ENCODE data around the gene TRDMT1. TPM values are rescaled to one million over a fixed set of nuclear protein-coding genes. Genes with fewer than 3 reads are reported as not detected.
A peak's percentile ranks its signal among the peaks of the same experiment; 100 is the strongest.

TRDMT1 gene
- total and polyA plus RNA-seq, 2 donors (not counting 1 experiment from before 2014, with no cell fraction given): 5.8 to 7.0 TPM

GRCh38 chr10:17209881-17210280, 8.4 kb upstream of the TRDMT1 start:
- Histone ChIP-seq H3K4me3 (replicated peaks in 1 of 4; ENCODE audit: control extremely low read depth in 1 of 4, insufficient read depth in 1 of 4, low read depth in 3 of 4, low read length in 4 of 4) (peak overlapping the region in 1 of 4 experiments; percentile 3), H2AFZ (ENCODE audit: low read length) (no peak overlapping the region), H3K9ac (ENCODE audit: insufficient read depth, low read length) (no peak overlapping the region), H3K9me3 (ENCODE audit: control insufficient read depth, insufficient read depth, low read depth, low read length) (no peaks in the 10 kb centered on the region), H4K20me1 (ENCODE audit: control insufficient read depth, extremely low read depth, insufficient read depth, low read length) (no peaks in the 10 kb centered on the region), H3K4me2 (ENCODE audit: extremely low read depth, insufficient read depth, low read length) (peak overlapping the region; percentile 70), H3K79me2 (ENCODE audit: control insufficient read depth, insufficient read depth, low read length) (no peaks in the 10 kb centered on the region), H3K36me3 (ENCODE audit: control insufficient read depth, insufficient read depth, low read length) (no peaks in the 10 kb centered on the region), H3K27me3 (ENCODE audit: control insufficient read depth, insufficient read depth, low read length) (no peaks in the 10 kb centered on the region), H3K4me1 (ENCODE audit: control insufficient read depth, extremely low read depth, insufficient read depth, low read length) (peaks cover 22% of the 10 kb centered on the region), H3K27ac (ENCODE audit: insufficient read depth, low read length) (peak overlapping the region; percentile 22)
- DNase-seq (ENCODE audit: low read depth in 2 of 2): peak in 1 of 2 donors; percentile 63
- TF ChIP-seq CTCF (conservative IDR thresholded peaks at IDR 0.05 in 1 of 2, IDR thresholded peaks at IDR 0.05 in 1 of 2; ENCODE audit: low read depth in 1 of 2, low read length in 2 of 2) (no peak), EZH2 (IDR thresholded peaks at IDR 0.05; ENCODE audit: low read length, missing control alignments) (no peak)

- Histone ChIP-seq H3K4me2 (ENCODE audit: extremely low read depth, insufficient read depth, low read length) (peak overlapping the region; percentile 46), H3K4me3 (replicated peaks in 1 of 4; ENCODE audit: control extremely low read depth in 1 of 4, insufficient read depth in 1 of 4, low read depth in 3 of 4, low read length in 4 of 4) (no peak overlapping the region), H4K20me1 (ENCODE audit: control insufficient read depth, extremely low read depth, insufficient read depth, low read length) (no peaks in the 10 kb centered on the region), H3K27me3 (ENCODE audit: control insufficient read depth, insufficient read depth, low read length) (no peaks in the 10 kb centered on the region), H3K36me3 (ENCODE audit: control insufficient read depth, insufficient read depth, low read length) (no peaks in the 10 kb centered on the region), H3K79me2 (ENCODE audit: control insufficient read depth, insufficient read depth, low read length) (no peaks in the 10 kb centered on the region), H3K9me3 (ENCODE audit: control insufficient read depth, insufficient read depth, low read depth, low read length) (no peaks in the 10 kb centered on the region), H3K27ac (ENCODE audit: insufficient read depth, low read length) (peak overlapping the region; percentile 14), H3K4me1 (ENCODE audit: control insufficient read depth, extremely low read depth, insufficient read depth, low read length) (peaks cover 16% of the 10 kb centered on the region), H2AFZ (ENCODE audit: low read length) (no peak overlapping the region), H3K9ac (ENCODE audit: insufficient read depth, low read length) (no peak overlapping the region)
- DNase-seq (ENCODE audit: low read depth in 2 of 2): no peak
- no peak for TF ChIP-seq EZH2 (IDR thresholded peaks at IDR 0.05; ENCODE audit: low read length, missing control alignments)
- no peak for TF ChIP-seq CTCF (conservative IDR thresholded peaks at IDR 0.05 in 1 of 2, IDR thresholded peaks at IDR 0.05 in 1 of 2; ENCODE audit: low read depth in 1 of 2, low read length in 2 of 2)
Measured at GRCh38 chr10:17209302-17209701, 7.8 kb upstream of the TRDMT1 start.

GRCh38 chr10:17208476-17208875, 7.0 kb upstream of the TRDMT1 start:
- no peak for TF ChIP-seq CTCF (conservative IDR thresholded peaks at IDR 0.05 in 1 of 2, IDR thresholded peaks at IDR 0.05 in 1 of 2; ENCODE audit: low read depth in 1 of 2, low read length in 2 of 2)
- no peak for TF ChIP-seq EZH2 (IDR thresholded peaks at IDR 0.05; ENCODE audit: low read length, missing control alignments)
- Histone ChIP-seq H3K79me2 (ENCODE audit: control insufficient read depth, insufficient read depth, low read length) (no peaks in the 10 kb centered on the region), H3K27ac (ENCODE audit: insufficient read depth, low read length) (no peak overlapping the region), H3K4me3 (replicated peaks in 1 of 4; ENCODE audit: control extremely low read depth in 1 of 4, insufficient read depth in 1 of 4, low read depth in 3 of 4, low read length in 4 of 4) (no peak overlapping the region), H4K20me1 (ENCODE audit: control insufficient read depth, extremely low read depth, insufficient read depth, low read length) (no peaks in the 10 kb centered on the region), H3K9ac (ENCODE audit: insufficient read depth, low read length) (no peak overlapping the region), H3K36me3 (ENCODE audit: control insufficient read depth, insufficient read depth, low read length) (no peaks in the 10 kb centered on the region), H2AFZ (ENCODE audit: low read length) (peak overlapping the region; percentile 36), H3K4me2 (ENCODE audit: extremely low read depth, insufficient read depth, low read length) (no peak overlapping the region), H3K27me3 (ENCODE audit: control insufficient read depth, insufficient read depth, low read length) (no peaks in the 10 kb centered on the region), H3K9me3 (ENCODE audit: control insufficient read depth, insufficient read depth, low read depth, low read length) (no peaks in the 10 kb centered on the region), H3K4me1 (ENCODE audit: control insufficient read depth, extremely low read depth, insufficient read depth, low read length) (peaks cover 15% of the 10 kb centered on the region)
- no peak for DNase-seq (ENCODE audit: low read depth in 2 of 2)
